Measurements from ENCODE around the gene EBLN1.

Gene EBLN1

DNA sequence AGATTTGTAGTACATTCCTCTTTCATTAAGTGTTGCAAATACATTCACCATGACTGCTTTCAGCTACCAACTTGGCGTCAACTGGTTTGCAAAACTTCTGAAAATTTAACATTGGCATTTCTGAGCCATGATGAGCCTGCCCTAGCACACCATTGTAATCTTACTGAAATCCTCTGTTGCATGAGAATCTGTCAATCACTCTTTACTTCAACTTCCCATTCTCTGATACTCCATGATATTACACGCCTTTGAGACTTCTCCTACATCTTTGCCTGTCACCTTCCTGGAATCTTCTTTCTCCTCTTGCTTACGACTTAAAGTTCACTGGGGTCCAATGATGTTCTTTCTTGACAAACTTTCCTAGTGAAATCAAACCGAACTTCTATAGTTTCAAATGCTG, 32.2 kb downstream of the EBLN1 start:
- Histone ChIP-seq H3K4ac (ENCODE audit: low read length) (no peak overlapping the region), H3K27ac (replicated peaks; ENCODE audit: low read length) (no peak overlapping the region), H3K4me3 (ENCODE audit: low read length in 2 of 2) (no peak overlapping the region), H4K91ac (ENCODE audit: low read depth, low read length, poor library complexity) (no peak overlapping the region), H2BK120ac (ENCODE audit: low read depth, low read length) (no peak overlapping the region), H3K79me1 (ENCODE audit: low read depth, low read length) (no peaks in the 10 kb centered on the region), H2BK15ac (ENCODE audit: low read length) (no peak overlapping the region), H3K36me3 (replicated peaks in 1 of 2; ENCODE audit: control insufficient read depth in 2 of 2, insufficient read depth in 2 of 2, low read length in 2 of 2) (no peaks in the 10 kb centered on the region), H2AFZ (ENCODE audit: low read length) (no peak overlapping the region), H2BK12ac (ENCODE audit: low read length) (no peak overlapping the region), H3K9ac (ENCODE audit: low read depth, low read length, poor library complexity) (no peak overlapping the region), H3K27me3 (ENCODE audit: control insufficient read depth in 3 of 3, insufficient read depth in 3 of 3, low read depth in 1 of 3, low read length in 3 of 3) (no peaks in the 10 kb centered on the region), H4K8ac (ENCODE audit: low read depth, low read length) (no peak overlapping the region), H3K4me1 (ENCODE audit: control insufficient read depth in 2 of 2, insufficient read depth in 1 of 2, low read depth in 1 of 2, low read length in 2 of 2) (no peaks in the 10 kb centered on the region), H3K18ac (ENCODE audit: low read length) (no peak overlapping the region), H3K4me2 (ENCODE audit: insufficient read depth, low read length, poor library complexity, severe bottlenecking) (no peak overlapping the region), H2BK5ac (ENCODE audit: low read length) (no peak overlapping the region), H3K23ac (ENCODE audit: low read depth, low read length, poor library complexity) (no peak overlapping the region), H3K14ac (ENCODE audit: low read length) (no peak overlapping the region), H3K9me3 (replicated peaks in 1 of 2; ENCODE audit: control insufficient read depth in 2 of 2, insufficient read depth in 1 of 2, low read depth in 1 of 2, low read length in 2 of 2) (no peaks in the 10 kb centered on the region), H2AK5ac (ENCODE audit: low read depth, low read length) (no peak overlapping the region)
- no peak for DNase-seq (ENCODE audit: low spot score)
- no CpG with 5 or more reads among the region's 4 CpGs for WGBS, 2 donors (ENCODE audit: extremely low coverage in 2 of 2, insufficient read length in 2 of 2, insufficient replicate concordance in 1 of 2)

DNA sequence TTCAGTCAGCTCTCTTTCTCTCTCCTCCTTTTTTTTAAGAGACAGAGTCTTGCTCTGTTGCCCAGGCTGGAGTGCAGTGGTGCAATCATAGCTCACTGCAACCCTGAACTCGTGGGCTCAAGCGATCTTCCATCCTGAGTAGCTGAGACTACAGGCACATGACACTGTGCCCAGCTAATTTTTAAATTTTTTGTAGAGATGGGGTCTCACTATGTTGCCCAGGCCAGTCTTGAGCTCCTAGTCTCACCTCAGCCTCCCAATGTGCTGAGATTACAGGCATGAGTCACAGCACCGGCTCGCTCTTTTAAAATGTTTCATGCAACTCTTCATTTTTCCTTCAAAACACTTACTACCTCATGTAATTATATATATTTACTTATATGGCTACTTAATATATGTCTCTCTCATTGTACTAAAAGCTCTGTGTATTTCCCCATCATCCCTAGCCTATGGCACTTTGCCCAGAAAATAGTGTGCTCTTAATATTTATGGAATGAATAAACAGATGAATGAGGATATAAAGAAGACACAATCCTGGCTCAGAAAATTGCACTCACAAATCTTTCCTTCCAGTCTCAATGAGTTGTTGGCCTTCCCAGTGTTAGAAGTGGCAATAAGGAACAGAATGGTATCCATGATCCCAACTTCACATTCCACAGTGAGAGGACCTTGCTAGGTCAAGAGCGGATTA, 33.9 kb downstream of the EBLN1 start:
- H3K79me1 ChIP-seq (ENCODE audit: low read depth, low read length): no peaks in the 10 kb centered on the region
- no peak overlapping the region for H3K4ac ChIP-seq (ENCODE audit: low read length)
- no peak overlapping the region for H4K8ac ChIP-seq (ENCODE audit: low read depth, low read length)
- H3K4me1 ChIP-seq (ENCODE audit: control insufficient read depth in 2 of 2, insufficient read depth in 1 of 2, low read depth in 1 of 2, low read length in 2 of 2): no peaks in the 10 kb centered on the region
- no peak overlapping the region for H2BK5ac ChIP-seq (ENCODE audit: low read length)
- H4K91ac ChIP-seq (ENCODE audit: low read depth, low read length, poor library complexity): no peak overlapping the region
- H3K14ac ChIP-seq (ENCODE audit: low read length): no peak overlapping the region
- H2AFZ ChIP-seq (ENCODE audit: low read length): no peak overlapping the region
- no peaks in the 10 kb centered on the region for H3K36me3 ChIP-seq (replicated peaks in 1 of 2; ENCODE audit: control insufficient read depth in 2 of 2, insufficient read depth in 2 of 2, low read length in 2 of 2)
- no peak overlapping the region for H2BK12ac ChIP-seq (ENCODE audit: low read length)
- no peak overlapping the region for H3K4me2 ChIP-seq (ENCODE audit: insufficient read depth, low read length, poor library complexity, severe bottlenecking)
- DNase-seq (ENCODE audit: low spot score): no peak
- no peak overlapping the region for H3K27ac ChIP-seq (replicated peaks; ENCODE audit: low read length)
- H3K9ac ChIP-seq (ENCODE audit: low read depth, low read length, poor library complexity): no peak overlapping the region
- H2BK15ac ChIP-seq (ENCODE audit: low read length): no peak overlapping the region
- no peak overlapping the region for H3K4me3 ChIP-seq (ENCODE audit: low read length in 2 of 2)
- no CpG with 5 or more reads among the region's 5 CpGs for WGBS, 2 donors (ENCODE audit: extremely low coverage in 2 of 2, insufficient read length in 2 of 2, insufficient replicate concordance in 1 of 2)
- no peaks in the 10 kb centered on the region for H3K27me3 ChIP-seq (ENCODE audit: control insufficient read depth in 3 of 3, insufficient read depth in 3 of 3, low read depth in 1 of 3, low read length in 3 of 3)
- no peak overlapping the region for H2AK5ac ChIP-seq (ENCODE audit: low read depth, low read length)
- no peak overlapping the region for H3K23ac ChIP-seq (ENCODE audit: low read depth, low read length, poor library complexity)
- no peaks in the 10 kb centered on the region for H3K9me3 ChIP-seq (replicated peaks in 1 of 2; ENCODE audit: control insufficient read depth in 2 of 2, insufficient read depth in 1 of 2, low read depth in 1 of 2, low read length in 2 of 2)
- no peak overlapping the region for H3K18ac ChIP-seq (ENCODE audit: low read length)
- H2BK120ac ChIP-seq (ENCODE audit: low read depth, low read length): no peak overlapping the region

DNA sequence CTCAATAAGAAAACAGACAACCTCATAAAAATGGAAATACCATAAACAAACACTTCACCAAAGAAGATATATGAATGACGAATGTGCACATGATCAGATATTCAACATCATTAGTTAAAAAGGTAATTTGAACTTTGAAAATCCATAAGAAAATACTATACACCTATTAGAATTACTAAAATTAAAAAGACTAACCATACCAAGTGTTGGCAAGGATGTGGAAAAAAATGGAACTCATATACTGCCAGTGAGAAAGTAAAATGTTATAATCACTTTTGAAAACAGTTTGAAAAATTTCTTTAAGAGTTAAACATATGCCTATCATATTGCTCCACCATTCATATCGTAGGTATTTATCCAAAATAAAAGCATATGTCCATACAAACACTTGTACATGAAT, 37.1 kb downstream of the EBLN1 start:
- no peak overlapping the region for H3K4me2 ChIP-seq (ENCODE audit: insufficient read depth, low read length, poor library complexity, severe bottlenecking)
- no peak overlapping the region for H3K23ac ChIP-seq (ENCODE audit: low read depth, low read length, poor library complexity)
- no peak overlapping the region for H2AFZ ChIP-seq (ENCODE audit: low read length)
- no peak overlapping the region for H2BK15ac ChIP-seq (ENCODE audit: low read length)
- no peak overlapping the region for H3K18ac ChIP-seq (ENCODE audit: low read length)
- H3K4me1 ChIP-seq (ENCODE audit: control insufficient read depth in 2 of 2, insufficient read depth in 1 of 2, low read depth in 1 of 2, low read length in 2 of 2): no peaks in the 10 kb centered on the region
- DNase-seq (ENCODE audit: low spot score): no peak
- no peak overlapping the region for H2BK120ac ChIP-seq (ENCODE audit: low read depth, low read length)
- no peak overlapping the region for H2BK5ac ChIP-seq (ENCODE audit: low read length)
- no peaks in the 10 kb centered on the region for H3K36me3 ChIP-seq (replicated peaks in 1 of 2; ENCODE audit: control insufficient read depth in 2 of 2, insufficient read depth in 2 of 2, low read length in 2 of 2)
- H3K14ac ChIP-seq (ENCODE audit: low read length): no peak overlapping the region
- H3K4me3 ChIP-seq (ENCODE audit: low read length in 2 of 2): no peak overlapping the region
- no peaks in the 10 kb centered on the region for H3K27me3 ChIP-seq (ENCODE audit: control insufficient read depth in 3 of 3, insufficient read depth in 3 of 3, low read depth in 1 of 3, low read length in 3 of 3)
- no peak overlapping the region for H4K8ac ChIP-seq (ENCODE audit: low read depth, low read length)
- H3K79me1 ChIP-seq (ENCODE audit: low read depth, low read length): no peaks in the 10 kb centered on the region
- H2BK12ac ChIP-seq (ENCODE audit: low read length): no peak overlapping the region
- WGBS, 2 donors (ENCODE audit: extremely low coverage in 2 of 2, insufficient read length in 2 of 2, insufficient replicate concordance in 1 of 2): no CpG with 5 or more reads among the region's 2 CpGs
- H3K4ac ChIP-seq (ENCODE audit: low read length): no peak overlapping the region
- H2AK5ac ChIP-seq (ENCODE audit: low read depth, low read length): no peak overlapping the region
- no peak overlapping the region for H3K27ac ChIP-seq (replicated peaks; ENCODE audit: low read length)
- H3K9ac ChIP-seq (ENCODE audit: low read depth, low read length, poor library complexity): no peak overlapping the region
- H3K9me3 ChIP-seq (replicated peaks in 1 of 2; ENCODE audit: control insufficient read depth in 2 of 2, insufficient read depth in 1 of 2, low read depth in 1 of 2, low read length in 2 of 2): no peaks in the 10 kb centered on the region
- H4K91ac ChIP-seq (ENCODE audit: low read depth, low read length, poor library complexity): no peak overlapping the region

DNA sequence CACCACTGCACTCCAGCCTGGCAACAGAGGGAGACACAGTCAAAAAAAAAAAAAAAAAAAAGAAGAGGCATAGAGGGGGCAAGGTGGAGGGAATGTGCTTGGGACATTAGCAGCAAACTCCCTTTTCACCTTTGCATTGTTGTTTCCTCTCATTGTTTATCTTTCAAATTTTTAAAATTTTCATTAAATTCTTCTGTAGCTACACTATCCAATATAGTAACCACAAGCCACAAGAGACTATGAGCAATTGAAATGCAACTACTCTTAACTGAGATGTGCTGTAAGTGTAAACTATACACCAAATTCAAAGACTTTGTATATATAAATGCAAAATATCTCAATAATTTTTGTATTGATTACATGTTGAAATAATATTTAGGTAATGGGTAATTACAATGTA, 43.4 kb downstream of the EBLN1 start:
- Histone ChIP-seq H2BK12ac (ENCODE audit: low read length) (no peak overlapping the region), H2BK5ac (ENCODE audit: low read length) (no peak overlapping the region), H3K4me1 (ENCODE audit: control insufficient read depth in 2 of 2, insufficient read depth in 1 of 2, low read depth in 1 of 2, low read length in 2 of 2) (no peaks in the 10 kb centered on the region), H2BK15ac (ENCODE audit: low read length) (no peak overlapping the region), H2BK120ac (ENCODE audit: low read depth, low read length) (no peak overlapping the region), H2AFZ (ENCODE audit: low read length) (no peak overlapping the region), H3K18ac (ENCODE audit: low read length) (no peak overlapping the region), H3K4me3 (ENCODE audit: low read length in 2 of 2) (no peak overlapping the region), H3K27me3 (ENCODE audit: control insufficient read depth in 3 of 3, insufficient read depth in 3 of 3, low read depth in 1 of 3, low read length in 3 of 3) (no peaks in the 10 kb centered on the region), H4K8ac (ENCODE audit: low read depth, low read length) (no peak overlapping the region), H3K36me3 (replicated peaks in 1 of 2; ENCODE audit: control insufficient read depth in 2 of 2, insufficient read depth in 2 of 2, low read length in 2 of 2) (no peaks in the 10 kb centered on the region), H4K91ac (ENCODE audit: low read depth, low read length, poor library complexity) (no peak overlapping the region), H3K79me1 (ENCODE audit: low read depth, low read length) (no peaks in the 10 kb centered on the region), H3K9ac (ENCODE audit: low read depth, low read length, poor library complexity) (no peak overlapping the region), H3K23ac (ENCODE audit: low read depth, low read length, poor library complexity) (no peak overlapping the region), H3K9me3 (replicated peaks in 1 of 2; ENCODE audit: control insufficient read depth in 2 of 2, insufficient read depth in 1 of 2, low read depth in 1 of 2, low read length in 2 of 2) (no peaks in the 10 kb centered on the region), H3K4me2 (ENCODE audit: insufficient read depth, low read length, poor library complexity, severe bottlenecking) (no peak overlapping the region), H2AK5ac (ENCODE audit: low read depth, low read length) (no peak overlapping the region), H3K14ac (ENCODE audit: low read length) (no peak overlapping the region), H3K27ac (replicated peaks; ENCODE audit: low read length) (no peak overlapping the region), H3K4ac (ENCODE audit: low read length) (no peak overlapping the region)
- DNase-seq (ENCODE audit: low spot score): no peak
